HG02885 (cell line): ENCODE data around the gene ANKRD60.

Experiments used
- ATAC-seq: cut with Tn5 transposase; IDR thresholded peaks from one replicate; pipeline ENCODE4 v1.9.1; 2021; ENCODE audit warnings: mild to moderate bottlenecking; ENCODE audit not compliant: unreplicated experiment, poor library complexity

The ANKRD60 gene

DNA sequence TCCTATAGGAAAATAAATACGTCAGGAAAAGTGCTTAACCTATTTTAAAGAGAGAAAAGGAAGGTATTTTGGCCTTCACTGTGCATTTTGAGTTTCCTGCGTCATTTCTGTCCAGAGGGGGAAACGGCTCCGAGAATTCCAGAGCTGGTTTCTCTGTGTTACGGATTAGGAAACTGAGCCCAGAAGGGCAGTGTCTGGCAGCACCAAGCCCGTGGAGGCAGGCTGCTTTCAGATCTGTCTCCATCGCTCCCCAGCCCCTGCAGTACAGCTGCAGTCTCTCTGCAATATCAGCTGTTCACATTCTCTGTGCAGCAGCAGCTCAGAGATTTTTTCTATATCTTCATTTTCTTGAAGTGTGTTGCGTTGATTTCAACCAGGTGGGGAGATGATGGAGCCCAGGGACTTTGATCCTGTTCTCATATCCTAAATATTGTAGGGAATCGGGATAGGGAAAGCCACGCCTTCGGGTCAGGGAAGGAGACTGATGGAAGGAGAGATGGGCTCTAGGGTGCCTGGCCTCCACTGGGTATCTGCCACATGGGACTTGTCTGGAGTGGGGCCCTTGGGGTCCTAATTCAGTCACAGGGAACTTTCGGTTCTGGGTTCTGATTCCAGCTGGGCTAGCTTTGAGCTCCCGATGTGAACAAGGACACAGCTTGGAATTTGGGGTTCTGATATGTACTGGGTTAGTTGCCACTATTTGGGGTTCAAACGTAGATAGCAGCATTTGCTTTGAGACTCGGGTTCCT lies 2.8 kb downstream of the ANKRD60 start:
- ATAC-seq, result no peak

DNA sequence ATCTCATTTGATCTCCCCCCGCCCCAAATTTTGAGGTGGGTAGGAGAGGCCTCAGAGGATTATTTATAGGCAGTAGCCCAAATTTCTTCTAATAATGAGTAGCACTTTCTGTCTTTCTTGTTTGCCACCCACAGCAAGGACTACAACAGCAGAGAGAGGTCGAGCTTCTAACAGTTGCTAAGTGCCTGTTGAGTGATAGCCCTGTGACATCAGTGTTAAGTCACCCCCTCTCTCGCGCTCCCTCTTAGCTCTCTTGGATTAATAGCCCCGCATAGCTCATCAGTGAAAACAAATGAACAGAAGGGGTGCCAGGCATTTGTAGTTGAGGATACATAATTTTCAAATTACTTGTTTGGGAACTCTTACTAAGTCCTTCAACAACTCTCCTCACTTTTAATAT lies 3.5 kb downstream of the ANKRD60 start:
- no peak for ATAC-seq

DNA sequence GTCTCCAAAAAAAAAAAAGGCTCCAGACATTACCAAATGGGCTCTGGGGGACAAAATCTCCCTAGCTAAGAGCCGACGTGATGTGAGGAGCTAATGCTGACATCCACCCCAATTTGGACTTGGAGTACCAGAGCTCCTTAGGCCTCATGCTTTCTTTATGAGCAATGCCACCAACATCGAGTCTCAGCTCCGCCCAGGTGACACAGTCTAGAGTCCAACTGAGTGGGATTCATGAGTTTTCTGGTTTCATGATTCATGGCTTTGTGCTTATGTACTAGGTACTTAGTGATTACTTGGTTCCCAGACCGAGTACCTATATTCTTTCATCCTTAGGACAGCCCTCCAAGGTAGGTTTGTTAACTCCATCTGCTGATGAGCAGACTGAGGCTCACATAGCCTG lies 4.4 kb downstream of the ANKRD60 start:
- ATAC-seq, result no peak

DNA sequence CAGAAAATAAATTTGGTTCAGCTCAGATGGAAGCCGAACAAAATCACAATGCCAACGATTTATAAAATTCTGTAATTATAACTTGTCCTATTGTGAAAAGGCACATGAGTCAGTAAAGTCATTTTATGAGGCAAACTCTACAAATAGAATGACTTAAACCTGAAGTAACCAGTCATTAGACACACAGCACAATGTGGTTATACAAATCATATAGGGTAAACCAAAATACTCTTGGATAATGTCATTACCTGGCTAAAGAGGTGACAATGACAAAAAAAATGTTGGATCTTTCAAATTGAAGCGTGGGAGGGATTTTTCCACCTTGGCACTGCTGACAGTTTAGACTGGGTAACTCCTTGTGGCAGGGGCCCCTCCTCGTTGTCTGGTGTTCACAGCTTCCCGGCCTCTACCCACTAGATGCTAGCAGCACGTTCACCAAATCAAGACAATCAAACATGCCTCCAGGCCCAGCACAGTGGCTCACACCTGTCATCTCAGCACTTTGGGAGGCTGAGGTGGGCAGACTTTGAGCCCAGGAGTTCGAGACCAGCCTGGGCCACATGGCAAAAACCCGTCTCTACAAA lies 5.0 kb downstream of the ANKRD60 start:
- no peak for ATAC-seq

DNA sequence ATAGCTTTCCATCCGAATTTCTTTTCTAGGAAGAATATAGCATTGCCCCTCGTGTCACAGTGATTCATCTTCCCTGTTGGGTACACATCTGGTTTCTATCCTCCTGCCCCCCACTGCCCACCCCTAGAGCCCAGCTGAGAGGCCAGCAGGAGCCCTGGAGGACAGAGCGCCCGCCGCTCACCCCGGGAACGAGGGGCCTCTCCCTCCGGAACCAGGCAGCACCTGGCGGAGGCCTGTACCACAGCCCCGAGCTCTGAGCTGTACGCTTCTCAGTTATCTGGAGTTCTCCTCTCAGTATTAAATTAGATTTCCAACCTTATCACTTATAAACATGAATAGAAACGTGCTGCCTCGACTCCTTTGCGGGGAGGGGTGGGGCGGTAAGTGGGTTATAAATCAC lies 6.0 kb downstream of the ANKRD60 start:
- no peak for ATAC-seq

DNA sequence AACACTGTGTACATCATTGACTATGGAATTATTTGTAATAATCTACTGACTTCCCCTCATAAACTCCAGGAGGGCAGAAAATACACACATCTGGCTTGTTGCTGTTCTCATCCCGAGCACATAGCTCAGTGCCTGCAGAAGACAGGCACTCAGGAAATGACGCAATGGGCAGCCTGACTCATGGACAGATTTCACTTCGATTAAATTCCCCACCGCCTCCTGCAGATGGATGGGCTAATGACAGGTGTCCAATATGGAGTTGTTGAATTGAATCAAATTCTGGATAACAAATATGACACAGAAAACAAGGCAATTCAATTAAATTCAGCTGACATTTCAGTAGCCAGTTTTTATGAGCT lies 9.1 kb downstream of the ANKRD60 start:
- ATAC-seq, result no peak

DNA sequence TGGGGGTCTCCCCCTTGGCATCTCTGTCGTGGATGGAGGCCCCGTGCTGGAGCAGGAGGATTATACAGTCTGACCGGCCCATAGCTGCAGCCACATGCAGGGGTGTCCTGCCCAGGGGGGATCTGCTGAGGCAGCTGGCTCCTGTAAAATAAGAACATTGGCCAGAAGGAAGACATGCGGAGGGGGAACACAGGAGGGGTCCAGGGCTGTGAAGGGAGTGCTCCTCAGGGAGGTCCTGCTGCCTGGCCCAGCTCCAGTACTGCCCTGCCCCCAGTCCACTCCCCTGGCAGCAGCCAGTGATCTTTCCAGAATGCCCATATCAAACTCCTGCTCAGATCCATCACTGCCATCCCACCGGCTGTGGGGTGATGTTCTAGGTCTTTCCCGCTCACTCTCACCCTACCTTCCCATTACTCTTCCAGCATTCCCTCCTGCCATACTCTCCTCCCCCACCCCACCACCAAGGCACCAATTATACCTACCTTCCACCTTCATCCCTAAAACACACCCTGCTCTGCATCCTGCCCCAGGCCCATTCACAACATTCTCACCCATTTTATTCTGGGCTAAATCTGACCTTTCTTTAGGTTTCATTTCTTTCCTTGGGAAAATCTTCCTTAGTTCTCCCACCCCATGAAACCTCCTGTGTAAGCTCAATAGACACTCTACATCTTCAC lies 9.7 kb downstream of the ANKRD60 start:
- ATAC-seq, result no peak

DNA sequence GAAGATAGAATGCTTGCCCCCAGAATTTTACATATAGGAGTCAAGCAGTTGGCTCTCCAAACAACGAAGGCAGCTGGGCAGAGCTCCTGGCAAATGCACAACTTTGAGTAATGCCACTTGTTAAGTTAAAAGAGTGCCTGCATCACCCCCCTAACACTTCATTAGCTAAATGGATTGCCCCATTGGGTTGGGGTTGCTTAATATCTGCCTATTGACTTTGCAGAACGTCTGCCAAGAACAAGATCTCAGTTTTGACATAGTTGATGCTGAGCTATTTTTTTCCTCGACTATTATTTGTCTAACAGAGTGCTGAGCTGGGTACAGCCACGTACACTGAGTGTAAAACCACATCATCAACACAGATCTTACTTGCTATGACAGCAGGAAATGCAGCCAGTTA lies 12.1 kb downstream of the ANKRD60 start:
- ATAC-seq, result no peak

DNA sequence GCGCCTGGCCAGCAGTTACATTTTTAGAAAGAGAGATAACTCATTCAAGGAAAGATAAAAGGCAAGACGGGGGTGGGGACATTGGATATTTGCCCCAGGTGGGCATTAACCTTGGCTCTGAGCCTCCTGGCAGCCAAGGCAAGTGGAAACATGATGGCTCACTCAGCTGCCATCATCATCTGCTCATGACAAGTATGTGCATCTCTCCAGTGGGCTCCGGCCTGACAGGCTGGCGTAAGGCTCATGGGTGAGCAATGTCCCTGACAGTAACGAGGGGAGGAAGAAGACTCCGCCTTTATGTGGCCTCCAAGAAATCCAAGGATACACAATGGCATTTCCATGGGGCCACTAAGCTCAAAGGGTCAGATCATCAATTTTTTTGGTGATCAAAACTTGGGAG lies 13.3 kb downstream of the ANKRD60 start:
- ATAC-seq, result no peak

DNA sequence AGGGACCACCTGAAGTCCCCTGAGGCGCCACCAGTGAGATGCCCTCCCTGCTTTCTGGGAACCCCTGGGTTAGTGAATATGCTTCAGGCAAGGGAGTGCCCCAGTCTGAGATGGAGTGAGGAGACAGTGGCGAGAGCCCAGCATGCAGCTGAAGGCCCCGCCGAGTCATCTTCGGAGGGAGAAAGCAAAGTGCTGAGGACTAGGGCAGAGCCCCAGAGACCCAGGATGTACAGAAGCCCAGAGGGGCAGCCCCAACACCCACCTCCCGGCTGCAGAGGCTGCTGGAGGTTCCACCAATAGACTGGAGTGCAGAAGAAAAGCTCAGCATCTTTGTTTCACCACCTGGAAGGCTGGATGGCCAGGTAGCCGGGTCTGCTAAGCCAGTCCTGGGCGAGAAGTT lies 14.1 kb downstream of the ANKRD60 start:
- no peak for ATAC-seq

DNA sequence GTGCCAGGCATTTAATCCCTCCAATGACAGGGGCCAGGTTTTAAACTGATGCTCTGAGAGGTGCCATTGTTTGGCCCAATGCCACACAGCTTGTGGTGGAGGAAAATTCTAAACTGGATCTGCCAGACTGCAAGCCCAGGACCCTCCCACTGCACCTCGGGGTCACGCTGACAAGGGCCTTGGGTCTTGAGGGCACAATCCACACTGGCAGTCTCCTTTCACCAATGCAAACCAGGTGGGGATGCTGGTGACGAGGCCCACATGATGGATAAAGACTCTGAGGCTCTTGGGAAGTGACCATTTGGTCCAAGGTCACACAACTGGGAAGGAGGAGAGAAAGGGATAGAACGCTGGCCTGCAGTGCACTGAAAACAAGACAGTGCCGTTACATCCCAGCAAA lies 14.7 kb downstream of the ANKRD60 start:
- ATAC-seq, result no peak

DNA sequence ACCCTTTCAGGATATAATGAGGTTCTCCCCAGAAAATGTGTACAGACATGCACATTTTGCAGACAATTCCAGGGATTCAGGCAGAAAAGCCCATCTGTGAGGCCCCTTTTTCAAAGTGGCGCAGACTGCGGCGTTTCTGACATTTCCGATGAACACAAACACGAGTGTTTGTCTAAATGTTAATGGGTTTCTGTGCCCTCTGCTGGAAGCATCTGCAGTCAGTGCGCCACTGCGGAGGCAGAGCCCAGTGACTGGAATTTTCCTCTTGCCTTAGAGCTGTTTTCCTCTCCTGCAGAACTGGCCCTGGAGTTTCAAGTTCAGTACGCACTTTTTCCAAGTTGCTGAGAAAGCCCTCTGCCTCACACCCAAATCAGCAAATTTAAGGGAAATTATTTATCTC lies 15.3 kb downstream of the ANKRD60 start:
- no peak for ATAC-seq

DNA sequence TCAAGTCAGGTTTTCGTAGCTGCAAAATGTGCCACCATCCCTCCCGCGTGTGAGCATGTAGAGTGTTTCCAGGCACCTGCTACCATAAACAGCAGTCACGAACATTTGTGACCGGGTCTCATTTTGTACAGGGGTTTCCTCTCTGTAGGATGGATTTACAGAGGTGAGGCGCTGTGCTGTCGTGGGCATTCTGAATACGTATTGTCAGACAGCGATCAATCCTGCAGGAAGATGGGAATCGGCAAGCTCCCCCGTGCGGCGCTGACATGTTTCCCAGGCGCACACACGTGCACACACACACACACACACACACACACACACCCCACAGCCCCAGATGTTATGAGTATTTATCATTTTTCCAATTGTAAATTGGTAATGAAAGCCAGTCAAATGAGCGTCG lies 15.8 kb downstream of the ANKRD60 start:
- no peak for ATAC-seq

DNA sequence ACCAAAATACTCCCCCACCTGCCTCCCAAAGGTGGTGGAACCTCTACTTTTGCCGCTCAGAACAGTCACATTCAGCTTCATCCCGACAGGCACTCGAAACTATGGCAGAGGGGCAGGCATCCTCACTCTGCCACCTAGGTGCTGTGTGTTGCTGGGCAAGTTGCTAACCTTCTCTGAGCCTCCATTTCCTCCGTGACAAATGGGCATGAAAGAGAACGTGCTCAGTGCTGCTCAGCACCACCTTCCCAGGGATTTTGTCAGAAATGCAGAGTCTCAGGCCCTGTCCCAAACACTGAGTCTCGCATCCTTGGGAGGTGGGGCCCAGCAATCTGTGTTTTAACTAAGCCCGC lies 18.1 kb downstream of the ANKRD60 start:
- ATAC-seq, result no peak

DNA sequence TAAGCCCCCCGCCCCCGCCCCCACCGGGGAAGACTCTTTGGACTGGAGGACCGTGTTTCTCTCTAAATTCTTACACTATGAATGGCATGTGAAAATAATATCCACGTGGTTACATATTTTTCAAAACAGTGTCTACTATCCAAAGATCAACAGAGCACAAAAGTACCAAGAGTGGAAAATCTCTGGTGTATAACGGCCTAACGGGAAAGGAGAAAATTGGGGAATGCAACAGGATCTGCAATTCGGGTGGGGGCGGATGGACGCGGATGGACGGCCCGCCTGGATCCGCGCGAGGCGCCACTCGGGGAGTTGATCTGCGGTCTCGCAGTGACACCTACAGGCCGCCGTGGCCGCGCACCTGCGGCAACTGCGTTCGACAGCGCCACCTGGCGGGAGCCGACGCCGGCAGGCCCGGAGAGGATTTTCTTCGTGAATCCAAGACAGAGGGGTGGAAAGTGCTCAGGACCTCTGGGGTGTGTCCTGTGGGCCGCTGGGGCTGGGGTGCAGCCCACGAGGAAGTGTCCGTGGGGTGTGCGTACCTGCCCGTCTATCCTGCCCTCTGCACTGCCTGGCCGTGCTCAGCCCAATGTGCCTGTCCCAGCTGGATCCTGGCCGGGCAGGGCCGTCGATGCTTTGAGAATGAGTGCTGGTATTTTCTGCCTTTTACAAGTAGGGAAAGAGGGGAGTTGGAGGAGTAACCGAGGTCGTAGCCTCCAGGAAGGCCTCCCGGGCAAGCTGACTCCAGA lies 18.6 kb downstream of the ANKRD60 start:
- peak; percentile 73 for ATAC-seq

DNA sequence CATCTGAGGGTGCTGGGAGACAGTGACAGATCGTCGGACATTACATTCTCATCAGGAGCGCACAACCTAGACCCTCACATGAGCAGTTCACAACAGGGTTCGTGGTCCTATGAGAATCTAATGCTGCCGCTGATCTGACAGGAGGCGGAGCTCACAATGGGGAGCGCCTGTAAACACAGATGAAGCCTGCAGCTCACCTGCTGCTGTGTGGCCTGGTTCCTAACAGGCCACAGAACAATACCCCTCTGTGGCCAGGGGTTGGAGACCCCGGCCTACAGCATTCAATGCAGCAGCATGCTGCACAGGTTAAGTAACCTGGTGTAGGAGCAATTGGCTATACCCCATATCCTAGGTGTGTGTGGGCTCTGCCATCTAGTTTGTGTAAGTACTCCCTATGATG lies 19.5 kb downstream of the ANKRD60 start:
- ATAC-seq, result no peak

DNA sequence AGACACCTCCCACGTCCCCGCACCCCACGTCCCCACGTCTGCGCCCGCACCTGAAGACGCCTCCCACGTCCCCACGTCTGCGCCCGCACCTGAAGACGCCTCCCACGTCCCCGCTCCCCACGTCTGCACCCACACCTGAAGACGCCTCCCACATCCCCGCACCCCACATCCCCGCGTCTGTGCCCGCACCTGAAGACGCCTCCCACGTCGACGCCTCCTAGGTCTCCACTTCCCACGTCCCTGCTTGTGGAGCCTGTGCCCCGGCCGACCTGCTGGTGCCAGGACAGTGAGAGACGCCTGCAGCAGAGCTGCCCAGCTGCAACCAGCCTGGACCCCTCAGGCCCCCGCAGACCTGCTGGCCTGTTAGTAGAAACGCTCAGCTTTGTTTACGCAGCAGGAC lies 22.6 kb downstream of the ANKRD60 start:
- ATAC-seq, result no peak

DNA sequence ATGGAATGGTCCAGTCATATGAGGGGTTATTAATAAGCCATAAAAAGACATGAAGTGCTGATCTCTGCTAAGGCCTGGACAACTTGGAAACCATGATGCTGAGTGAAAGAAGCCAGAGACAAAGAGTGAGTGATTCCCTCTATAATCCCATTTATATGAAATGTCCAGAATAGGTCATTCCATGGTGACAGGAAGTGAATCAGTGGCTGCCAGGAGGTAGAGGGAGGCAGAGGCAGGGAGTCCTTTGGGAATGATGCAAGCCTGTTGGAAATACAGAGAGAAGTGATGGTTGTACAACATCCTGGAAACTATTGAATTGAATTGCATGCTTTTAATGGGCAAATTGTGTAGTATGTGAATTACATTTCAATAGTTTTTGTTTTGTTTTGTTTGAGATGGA lies 26.4 kb downstream of the ANKRD60 start:
- no peak for ATAC-seq

DNA sequence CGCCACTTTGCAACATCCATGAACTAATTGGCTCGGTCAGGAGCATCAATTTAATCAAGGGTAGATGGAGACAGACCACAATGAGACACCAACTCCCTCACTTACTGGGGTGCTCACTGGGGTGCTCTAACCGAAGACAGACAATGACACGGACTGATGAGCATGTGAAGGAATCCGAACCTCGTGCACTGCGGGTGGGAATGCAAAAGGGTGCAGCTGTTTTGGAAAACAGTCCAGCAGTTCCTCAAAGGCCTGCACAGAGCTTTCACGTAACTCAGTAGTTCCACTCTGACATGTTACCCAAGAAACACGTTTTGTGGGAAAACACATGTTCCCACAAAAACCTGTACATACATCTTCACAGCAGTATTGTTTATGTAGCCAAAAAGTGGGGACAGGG lies 26.8 kb downstream of the ANKRD60 start:
- ATAC-seq, result no peak

DNA sequence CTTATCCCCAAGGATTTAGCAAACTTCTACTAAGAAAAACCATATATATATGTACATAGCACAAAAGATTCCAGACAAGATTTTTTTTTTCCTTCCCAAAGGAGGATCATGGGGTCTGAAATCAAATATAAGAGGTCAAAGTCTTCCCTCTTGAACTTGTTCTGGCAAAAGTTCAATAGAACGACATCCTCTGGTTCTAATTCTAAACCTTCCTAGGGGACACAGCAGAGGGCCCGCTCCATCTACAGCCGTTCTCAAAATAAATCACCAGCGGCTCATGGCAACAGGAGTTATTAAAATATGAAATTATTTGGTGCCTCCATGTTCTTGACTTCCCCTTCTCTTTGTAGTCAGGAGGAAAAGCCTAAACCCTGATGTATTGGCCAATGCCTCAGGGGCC lies 29.0 kb downstream of the ANKRD60 start:
- no peak for ATAC-seq

DNA sequence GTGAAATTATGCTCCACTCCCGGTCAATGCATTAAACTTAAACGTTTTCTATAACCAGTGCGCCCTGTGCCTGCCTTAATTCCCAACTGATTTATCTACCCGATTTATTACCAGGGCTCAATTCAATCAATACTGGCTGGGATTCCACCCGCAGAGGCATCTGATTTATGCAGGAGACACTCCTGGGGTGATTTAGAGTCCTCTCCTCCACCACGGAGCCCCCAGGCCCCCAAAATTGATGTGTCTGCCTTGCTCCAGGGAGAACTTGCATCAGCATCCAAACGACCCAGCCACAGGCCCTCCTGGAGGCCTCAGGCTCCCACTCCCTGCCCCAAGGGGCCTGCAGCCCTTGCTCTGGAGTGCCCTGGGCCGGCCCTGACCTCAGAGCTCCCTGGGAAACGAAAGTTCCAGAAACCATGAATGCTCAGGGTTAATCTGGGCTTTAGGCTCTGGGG lies 29.5 kb downstream of the ANKRD60 start:
- no peak for ATAC-seq
